NCI-H2171 (cell line): ENCODE measurements around the gene CRTAC1.

ENCODE experiments used
- DNase-seq: peaks from one replicate; lab custom pipeline; 2025; lab: John Stamatoyannopoulos, UW

The CRTAC1 gene

GRCh38 chr10:97896756-97897358, 133.6 kb downstream of the CRTAC1 start:
- no peak for DNase-seq

- DNase-seq = no peak
Observed at GRCh38 chr10:97895915-97896314, 134.5 kb downstream of the CRTAC1 start.

- no peak for DNase-seq
Observed at GRCh38 chr10:97895084-97895483, 135.3 kb downstream of the CRTAC1 start.

GRCh38 chr10:97894092-97894491, 136.3 kb downstream of the CRTAC1 start:
- DNase-seq = no peak

GRCh38 chr10:97892939-97893338, 137.5 kb downstream of the CRTAC1 start:
- DNase-seq = no peak

GRCh38 chr10:97892506-97892905, 137.9 kb downstream of the CRTAC1 start:
- no peak for DNase-seq

GRCh38 chr10:97891497-97892167, 138.8 kb downstream of the CRTAC1 start:
- DNase-seq = no peak

- no peak for DNase-seq
Observed at GRCh38 chr10:97889461-97890265, 140.8 kb downstream of the CRTAC1 start.

GRCh38 chr10:97888641-97889262, 141.7 kb downstream of the CRTAC1 start:
- DNase-seq = peak; percentile 27

GRCh38 chr10:97888134-97888533, 142.3 kb downstream of the CRTAC1 start:
- DNase-seq = no peak

GRCh38 chr10:97887399-97887798, 143.0 kb downstream of the CRTAC1 start:
- DNase-seq = no peak

- no peak for DNase-seq
Observed at GRCh38 chr10:97886286-97886685, 144.1 kb downstream of the CRTAC1 start.

GRCh38 chr10:97883092-97883485, 147.3 kb downstream of the CRTAC1 start:
- DNase-seq = no peak

GRCh38 chr10:97882142-97883091, 148.0 kb downstream of the CRTAC1 start:
- DNase-seq = no peak

- DNase-seq = no peak
Observed at GRCh38 chr10:97880109-97880508, 150.3 kb downstream of the CRTAC1 start.

GRCh38 chr10:97879241-97879640, 151.2 kb downstream of the CRTAC1 start:
- DNase-seq = no peak

GRCh38 chr10:97876402-97876801, 154.0 kb downstream of the CRTAC1 start:
- no peak for DNase-seq

- no peak for DNase-seq
Observed at GRCh38 chr10:97875391-97875790, 155.0 kb downstream of the CRTAC1 start.

- no peak for DNase-seq
Observed at GRCh38 chr10:97874332-97874731, 156.1 kb downstream of the CRTAC1 start.

- DNase-seq = no peak
Observed at GRCh38 chr10:97873569-97873968, 156.9 kb downstream of the CRTAC1 start.

- DNase-seq = no peak
Observed at GRCh38 chr10:97870990-97871389, 159.4 kb downstream of the CRTAC1 start.
